GM11168 (cell line): ENCODE measurements around the gene ERC2.

Source experiments
- in situ Hi-C: fragments of 300-500 bp; cut with MboI; formaldehyde crosslinking; loops from one replicate; pipeline ENCODE4 v1.12.0; 2022; ENCODE audit warnings: low sequenced_read_pairs; ENCODE audit not compliant: unreplicated experiment

The ERC2 gene

DNA sequence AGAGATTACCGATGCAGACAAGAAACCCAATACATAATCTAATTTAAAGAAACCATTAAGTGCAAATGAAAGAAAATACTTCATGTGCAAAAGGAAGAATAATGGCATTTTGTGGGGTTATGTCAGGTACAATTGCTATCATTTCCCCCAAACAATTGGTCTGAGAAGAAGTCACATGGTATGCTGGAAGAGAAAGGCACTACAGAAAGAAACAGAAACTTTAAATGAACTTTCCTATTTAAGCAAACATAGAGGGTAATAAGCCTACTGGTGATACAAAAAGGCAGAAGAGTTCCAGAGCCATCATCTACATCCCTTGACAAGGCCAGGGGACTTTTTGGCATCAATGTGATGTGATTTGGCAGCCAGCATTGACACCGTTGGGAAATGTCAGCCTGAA, 678.8 kb downstream of the ERC2 start:
- in situ Hi-C loops: no loop called here

DNA sequence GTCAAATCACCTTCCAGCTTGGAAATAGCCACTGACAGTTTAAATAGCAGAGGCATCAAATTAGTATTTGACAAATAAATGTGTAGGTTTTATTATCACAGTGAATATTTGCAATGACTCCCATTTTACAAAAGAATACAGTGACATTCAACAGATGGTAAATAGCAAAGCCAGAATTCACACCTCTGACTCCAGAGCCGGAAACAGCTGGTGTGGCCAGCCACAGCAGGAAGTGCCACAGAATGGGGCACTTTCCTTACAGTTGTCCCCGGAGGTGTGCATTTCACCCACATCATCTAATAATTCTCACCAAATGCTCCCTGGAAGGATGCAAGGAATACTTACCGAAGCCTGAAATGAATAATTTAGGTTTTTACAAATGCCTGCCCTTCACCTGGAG, 685.5 kb downstream of the ERC2 start:
- in situ Hi-C loops: no loop called here

DNA sequence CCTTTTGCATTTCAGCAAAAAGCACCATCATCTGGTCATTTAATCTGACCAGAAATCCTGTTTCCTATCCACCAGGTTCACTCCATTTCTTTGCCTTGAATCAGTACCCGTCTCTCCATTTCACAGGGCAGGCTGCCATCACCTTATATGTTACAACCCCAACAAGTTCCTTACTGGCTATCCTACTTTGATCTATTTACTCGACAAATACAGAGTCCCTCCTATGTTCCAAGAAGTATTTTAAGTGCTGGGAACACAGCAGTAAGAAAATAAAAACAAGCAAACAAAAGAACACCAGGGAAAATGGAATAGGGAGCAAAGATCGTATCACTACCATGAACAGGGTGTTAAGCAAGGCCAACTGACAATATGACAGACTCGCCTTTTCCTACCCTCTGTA, 685.9 kb downstream of the ERC2 start:
- in situ Hi-C loops: no loop called here

DNA sequence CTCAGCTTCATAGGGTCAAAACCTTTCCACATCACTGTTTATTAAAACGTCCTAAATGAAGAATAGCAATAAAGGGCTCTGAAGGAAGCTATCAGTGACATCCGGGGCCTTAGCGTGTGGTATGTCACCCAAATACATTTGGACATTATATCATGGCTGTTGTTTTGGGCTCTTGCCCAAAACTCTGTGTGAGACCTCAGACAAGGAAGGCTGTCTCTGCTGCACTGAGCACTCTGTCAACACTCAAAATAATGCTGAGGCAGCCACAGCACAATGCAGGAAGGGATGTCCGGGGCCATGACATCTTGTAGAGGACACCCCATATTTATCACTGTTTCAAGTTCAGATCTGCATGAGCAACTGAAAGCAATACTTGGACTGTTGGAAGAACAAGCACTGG, 687.4 kb downstream of the ERC2 start:
- in situ Hi-C loops: no loop called here

DNA sequence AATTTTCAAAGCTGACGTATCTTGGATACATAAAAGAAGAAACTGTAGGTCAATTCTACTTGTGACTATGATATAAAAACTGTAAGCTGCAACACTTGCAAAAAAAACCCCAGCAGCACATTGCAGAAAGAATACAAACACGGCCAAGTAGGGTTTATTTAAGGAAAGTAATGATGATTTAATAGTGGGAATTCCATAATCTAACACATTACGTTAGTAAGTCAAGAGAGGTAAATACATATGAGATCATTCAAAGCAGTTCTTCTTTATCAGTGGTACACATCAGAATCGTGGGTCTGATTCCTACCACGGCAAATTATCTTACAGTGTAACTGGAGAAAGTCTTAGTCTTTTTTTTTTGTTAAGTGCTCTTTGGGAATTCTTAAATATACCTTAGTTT, 688.7 kb downstream of the ERC2 start:
- in situ Hi-C loops: no loop called here

DNA sequence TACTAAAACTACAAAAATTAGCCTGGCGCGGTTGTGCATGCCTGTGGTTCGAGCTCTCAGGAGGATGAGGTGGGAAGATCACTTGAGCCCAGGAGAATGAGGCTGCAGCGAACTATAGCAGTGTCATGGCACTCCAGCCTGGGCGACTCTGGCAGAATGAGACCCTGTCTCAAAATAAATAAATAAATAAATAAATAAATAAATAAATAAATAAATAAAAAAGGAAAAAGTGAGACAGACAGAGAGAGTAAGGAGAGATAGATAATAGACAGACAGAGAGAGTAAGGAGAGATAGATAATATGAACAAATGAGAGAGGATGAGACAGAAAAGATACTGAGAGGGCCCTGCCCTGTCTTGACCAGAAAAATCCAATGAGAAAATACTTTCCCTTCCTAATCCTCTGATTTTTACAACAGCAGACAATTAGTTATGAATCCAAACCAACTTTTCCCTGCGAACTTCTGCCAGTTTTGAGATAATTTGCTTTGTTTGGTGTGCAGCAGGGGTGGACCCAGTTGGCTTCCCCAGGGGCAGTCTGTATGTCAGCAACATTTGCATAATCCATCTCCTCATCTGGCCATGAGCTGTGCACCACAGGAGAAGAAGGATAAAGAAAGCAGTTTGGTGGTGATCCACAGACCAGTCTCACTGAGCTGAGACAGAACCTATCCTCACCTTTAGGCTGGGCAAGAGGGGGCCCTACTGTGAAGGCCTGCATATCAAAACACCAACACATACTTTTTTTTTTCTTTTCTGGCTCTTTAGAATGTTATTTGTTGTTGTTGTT, 692.7 kb downstream of the ERC2 start:
- in situ Hi-C loops: no loop called here

DNA sequence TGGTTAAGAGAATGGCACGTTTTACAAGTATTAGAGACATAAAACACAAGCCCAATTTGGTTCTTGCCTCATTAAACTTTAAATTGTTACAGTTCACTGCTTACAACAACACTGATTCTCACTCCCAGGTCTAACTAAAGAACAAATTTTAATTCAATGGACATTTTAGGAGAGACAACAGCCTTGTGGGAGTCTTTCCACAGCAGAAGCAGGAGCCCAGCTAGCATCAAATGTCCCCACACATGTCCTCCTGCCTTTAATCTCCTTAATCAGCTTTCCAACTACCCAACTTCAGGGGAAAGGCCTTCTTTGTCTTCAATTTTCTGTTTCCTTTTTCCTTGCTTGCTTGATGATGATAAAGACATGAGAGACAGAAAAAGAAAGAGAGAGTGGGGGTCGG, 693.4 kb downstream of the ERC2 start:
- in situ Hi-C loops: no loop called here

DNA sequence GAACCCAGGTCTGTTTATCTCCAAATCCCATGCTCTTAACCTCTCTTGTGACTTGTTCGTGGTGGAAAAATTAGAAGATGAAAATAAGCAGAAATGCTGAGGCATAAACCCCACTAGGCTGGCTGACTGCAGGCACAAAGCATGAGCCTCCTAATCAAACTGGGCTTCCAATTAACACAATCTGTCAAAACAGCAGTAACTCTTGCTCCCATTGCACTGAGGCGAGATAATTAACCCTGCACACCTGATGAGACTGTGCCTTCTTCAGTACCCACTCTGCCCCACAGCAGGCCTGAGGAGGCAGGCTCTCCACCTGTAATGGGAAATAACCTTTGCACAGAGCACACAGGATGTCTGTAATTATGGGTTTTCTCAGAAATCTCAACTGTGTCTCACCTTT, 696.8 kb downstream of the ERC2 start:
- in situ Hi-C loops: no loop called here

DNA sequence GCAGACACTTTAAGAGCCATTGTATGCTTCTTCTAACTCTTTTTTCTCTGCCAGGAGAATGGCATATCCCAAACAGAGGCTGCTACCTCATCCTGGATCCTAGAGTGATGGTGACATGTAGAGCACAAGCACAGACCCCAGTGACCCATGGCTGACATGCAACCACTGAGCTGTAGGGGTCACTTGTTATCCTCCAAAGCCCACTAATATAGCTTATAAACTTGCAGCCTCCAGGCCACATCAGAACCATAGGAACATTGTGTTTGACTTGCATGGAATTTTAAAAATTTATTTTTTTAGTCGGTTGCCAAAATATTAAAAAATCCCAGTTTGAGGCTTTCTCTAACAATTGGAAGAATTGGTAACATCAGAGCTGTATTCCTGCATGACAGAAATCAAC, 698.2 kb downstream of the ERC2 start:
- in situ Hi-C loops: no loop called here

DNA sequence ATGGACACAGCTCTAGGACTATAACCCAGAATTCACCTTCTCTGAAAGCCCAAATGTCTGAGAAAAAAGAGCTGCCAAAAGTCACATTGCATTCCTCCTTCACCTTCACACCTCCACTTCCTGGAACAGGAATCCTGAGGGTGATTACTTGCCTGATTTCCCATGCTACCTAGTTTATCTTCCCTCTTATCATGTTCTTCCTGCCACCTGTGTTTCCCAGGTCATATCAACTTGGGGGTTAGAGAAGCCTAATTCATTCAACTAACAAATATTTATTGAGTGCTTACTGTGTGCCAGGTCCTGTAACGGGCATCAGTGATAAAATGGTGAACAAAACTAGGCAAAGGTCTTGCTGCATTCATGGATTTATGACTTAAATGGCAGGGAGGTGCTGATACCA, 701.5 kb downstream of the ERC2 start:
- in situ Hi-C loops: no loop called here

DNA sequence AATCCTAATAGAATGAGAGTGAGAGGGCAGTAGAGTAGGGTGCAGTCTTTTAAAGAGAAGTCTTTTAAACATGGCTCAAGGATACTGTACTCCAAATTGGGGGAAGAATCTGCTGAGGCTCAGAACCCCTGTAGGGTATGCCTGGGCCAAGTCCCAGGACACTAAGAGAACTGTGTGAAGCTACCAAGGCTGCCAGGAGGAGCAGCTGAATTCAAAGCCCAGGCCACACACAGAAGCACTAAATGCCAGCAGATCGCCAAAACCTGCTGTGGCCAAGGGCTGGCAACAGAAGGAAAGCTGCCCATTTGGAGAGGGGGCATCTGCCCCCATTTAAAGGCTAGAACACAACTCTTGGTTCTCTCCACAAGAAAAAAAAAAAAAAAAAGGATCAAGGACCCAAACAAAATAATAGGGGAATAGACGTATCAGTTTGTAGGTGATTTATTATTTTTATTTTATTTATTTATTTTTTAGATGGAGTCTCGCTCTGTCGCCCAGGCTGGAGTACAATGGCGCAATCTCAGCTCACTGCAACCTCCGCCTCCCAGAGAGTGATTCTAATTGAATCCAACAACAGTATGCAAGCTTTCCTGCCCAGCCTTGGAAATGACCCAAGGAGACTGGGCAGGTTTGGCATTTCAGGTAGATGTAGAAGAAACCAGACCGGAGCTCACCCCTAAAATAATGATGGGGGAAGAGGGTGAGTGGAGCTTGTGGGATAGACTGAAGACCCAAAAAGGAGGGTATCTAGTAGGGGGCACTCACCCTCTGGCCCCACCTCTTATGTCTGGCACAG, 702.2 kb downstream of the ERC2 start:
- in situ Hi-C loops: no loop called here

DNA sequence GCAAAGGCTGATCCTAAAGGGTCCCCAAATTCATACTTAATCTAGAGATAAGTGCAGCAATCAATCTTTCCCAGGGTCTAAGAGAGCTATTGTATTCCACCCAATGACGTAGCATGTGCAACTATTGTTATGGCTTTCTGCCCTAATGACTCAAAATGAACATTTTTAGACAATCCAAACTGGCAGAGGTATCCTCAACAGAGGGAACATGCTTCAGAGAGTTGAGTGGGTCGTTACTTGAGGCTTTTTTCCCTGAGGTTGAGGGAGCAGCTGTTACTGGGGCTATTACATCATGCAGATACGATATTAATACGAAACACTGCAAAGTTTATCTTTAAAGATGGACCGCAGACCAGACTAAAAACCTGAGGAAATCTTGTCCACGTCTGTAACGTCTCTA, 702.9 kb downstream of the ERC2 start:
- in situ Hi-C loops: no loop called here

DNA sequence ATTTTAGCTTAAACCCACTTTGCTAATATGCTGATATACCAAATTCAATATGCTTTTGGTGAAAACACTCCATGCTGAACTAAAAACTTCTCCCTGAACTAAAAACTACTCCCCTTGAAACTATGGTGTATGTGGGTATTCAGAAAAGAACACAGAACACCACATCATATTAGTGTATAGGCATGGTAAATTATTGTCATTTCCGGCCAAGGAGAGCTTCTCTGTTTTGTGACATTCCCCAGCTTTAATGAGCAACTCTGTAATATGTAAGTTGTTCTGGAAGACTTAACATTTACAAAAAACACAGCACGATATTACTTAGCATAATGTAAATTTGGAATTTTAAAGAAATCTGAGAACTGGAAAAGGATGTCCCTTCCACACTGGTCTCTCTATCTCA, 711.3 kb downstream of the ERC2 start:
- in situ Hi-C loops: no loop called here

DNA sequence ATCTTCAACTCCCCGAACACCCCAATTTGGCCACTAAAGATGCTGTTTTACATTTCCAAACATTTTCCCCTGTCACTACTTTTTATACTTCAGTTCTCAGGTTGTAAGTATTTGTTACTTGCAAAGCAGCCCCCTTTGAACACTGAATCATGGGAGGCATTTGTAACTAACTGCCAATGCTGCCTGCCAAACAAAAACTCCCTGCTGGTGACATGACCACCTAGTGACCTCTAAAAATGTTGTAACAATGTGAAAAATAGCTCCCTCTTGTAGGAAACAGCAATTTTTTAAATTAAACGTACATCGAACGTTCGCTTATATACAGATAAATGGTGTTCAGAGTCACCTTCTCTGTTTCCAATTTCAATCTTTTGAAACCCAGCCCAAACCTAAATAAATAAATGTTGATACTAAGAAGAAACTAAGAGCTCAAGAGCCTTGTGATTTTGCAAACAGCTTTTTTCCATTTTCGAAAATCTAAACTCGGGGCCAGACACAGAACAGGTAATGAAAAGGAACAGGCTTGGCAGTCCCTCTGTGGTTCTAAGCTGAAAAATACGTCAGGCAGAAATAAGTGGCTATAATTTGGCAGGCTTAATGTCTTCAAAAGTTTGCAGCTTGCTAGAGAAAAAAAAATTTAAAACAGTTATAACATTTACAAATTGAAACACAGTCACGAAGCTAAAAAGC, 712.6 kb downstream of the ERC2 start:
- in situ Hi-C loops: no loop called here

DNA sequence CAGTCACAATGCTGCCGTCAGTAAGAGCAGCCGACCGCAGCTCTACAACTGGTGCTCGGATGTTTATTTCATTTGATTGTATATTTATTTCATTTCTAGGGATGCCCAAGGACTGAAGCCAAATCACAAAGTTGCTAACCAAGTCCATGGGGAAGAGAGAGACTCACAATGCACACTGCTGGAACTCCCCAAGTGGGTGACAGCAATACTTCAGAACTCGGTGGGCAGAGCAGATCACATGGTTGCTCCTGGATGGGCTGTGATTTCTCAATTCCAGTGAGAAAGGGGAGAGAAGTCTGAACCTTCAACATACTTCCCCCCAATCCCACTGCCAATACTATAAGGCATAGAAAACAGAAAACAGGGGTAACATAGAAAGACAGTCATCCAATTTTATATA, 715.4 kb downstream of the ERC2 start:
- in situ Hi-C loops: no loop called here

DNA sequence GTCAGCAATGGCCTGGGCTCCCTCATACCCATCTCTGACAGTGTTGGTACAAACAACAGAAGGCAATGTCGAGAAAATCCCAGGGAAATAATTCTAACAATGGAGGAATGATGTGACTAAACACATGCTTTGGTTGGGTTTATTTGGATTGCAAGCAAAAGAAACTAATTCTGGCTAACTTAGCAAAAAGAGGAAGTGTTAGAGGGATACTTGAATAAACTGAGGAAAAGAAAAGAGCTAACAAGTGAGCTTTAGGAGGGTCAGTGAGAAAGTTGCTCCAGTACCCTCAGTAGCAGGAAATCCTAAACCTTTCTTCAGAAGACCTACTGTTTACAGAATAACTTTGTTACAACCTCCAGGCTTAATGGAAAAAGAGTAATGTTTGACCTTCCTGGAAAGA, 716.5 kb downstream of the ERC2 start:
- in situ Hi-C loops: no loop called here

DNA sequence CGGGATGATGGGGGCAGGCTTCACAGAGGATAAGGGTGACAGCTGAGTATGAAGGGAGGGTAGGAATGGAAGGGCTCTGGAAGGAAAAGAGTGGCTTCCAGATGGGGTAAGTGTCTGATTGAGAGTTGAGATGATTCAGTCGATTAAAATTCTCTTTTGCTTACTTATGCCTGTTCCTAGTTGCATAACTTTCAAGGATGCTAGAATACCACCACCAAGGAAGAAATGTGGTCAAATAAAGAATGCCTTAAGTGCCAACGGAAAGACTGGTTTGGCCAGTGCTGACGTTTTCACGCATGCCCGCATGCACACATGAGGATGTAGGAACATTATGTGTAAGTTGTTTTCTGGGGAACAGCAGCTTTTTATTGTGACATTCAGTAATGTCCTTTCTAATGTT, 717.7 kb downstream of the ERC2 start:
- in situ Hi-C loops: no loop called here

DNA sequence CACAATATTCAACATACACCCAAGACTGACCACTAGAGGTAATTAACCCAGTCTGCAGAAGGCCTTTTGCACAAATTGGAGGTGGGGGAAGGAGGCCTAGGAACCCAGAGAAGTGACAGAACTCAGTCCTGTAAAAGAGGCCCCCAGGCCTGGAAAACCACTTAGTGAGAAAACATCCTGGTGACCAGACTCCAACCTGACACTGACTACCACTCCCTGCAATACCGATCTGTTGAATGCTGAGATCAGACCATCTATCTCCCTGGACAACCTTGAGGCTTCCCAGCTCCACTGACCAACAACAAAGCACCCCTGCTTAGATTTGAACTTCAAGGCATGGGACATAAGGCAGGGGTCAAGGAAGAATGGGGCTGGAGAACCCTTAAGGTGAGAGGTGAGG, 719.2 kb downstream of the ERC2 start:
- in situ Hi-C loops: no loop called here

DNA sequence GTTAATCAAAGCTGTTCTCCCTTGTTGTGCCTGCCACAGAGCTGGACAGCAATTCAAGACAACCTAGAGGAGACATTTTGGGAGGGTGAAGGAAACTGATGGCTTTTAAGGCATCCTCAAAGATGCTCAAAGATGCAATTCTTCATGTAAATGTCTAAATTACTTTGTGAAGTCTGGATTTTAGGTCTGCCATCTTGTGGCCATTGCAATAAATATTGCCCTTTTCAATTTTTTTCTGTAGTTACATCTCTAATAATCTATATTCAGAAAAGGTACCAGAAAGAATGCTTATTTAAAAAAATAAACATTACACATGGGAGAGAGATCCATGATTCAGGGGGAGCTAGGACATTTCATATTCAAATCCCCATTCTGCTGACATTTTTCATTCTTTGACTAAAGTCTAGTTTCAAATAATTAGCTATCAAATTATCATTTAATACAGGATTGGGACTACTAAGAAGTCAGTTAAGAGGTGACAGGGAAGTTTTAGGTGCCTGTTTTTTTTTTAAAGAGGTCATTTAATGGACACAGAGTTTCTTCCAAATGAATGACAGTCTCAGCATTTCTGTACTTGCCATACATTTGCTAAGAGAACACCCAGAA, 721.4 kb downstream of the ERC2 start:
- in situ Hi-C loops: no loop called here

DNA sequence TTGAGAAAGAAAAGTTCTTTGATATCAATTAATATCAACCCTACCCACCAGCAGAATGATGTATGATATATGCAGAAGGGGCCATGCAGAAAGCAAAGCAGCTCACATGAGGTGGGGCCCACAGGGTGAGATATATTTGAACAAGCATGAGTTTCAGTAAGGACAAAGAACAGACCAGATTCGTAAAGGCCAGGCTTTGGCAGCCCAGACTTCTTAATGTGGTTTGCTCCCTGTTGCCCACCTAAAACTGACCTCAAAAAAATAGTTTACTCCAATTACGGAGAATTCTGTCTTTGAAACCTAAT, 725.5 kb downstream of the ERC2 start:
- in situ Hi-C loops: no loop called here
